Sigmoid colon (tissue), 4 donors: ENCODE measurements around the gene ATP6V1F.

Experiments
- CTCF ChIP-seq, 4 experiments: fragments of 450-650 bp in 3 of 4; fragments of 200-600 bp in 1 of 4; IDR thresholded peaks; one replicate each; pipeline ENCODE4 v1.5.1; 2016 to 2019; ENCODE audit warnings: antibody characterized with exemption in 4 of 4, mild to moderate bottlenecking in 3 of 4, moderate library complexity in 2 of 4
- EP300 ChIP-seq, 4 donors: sonication (generic); formaldehyde crosslinking; IDR thresholded peaks; one replicate each; pipeline ENCODE4 v1.6.1; 2017; ENCODE audit warnings: antibody characterized with exemption in 4 of 4
- POLR2A ChIP-seq, 2 donors: fragments of 450-650 bp; IDR thresholded peaks; one replicate each; pipeline ENCODE4 v1.6.1; 2016; ENCODE audit warnings: antibody characterized with exemption in 2 of 2, mild to moderate bottlenecking in 2 of 2, moderate library complexity in 2 of 2
- POLR2AphosphoS5 ChIP-seq, 4 donors: sonication (generic); formaldehyde crosslinking; IDR thresholded peaks; one replicate each; pipeline ENCODE4 v1.6.1; 2017; ENCODE audit warnings: antibody characterized with exemption in 4 of 4

GRCh38 chr7:128867842-128868623, 5.4 kb downstream of the ATP6V1F start:
- TF ChIP-seq CTCF (IDR thresholded peaks at IDR 0.05): no peak
- no peak for TF ChIP-seq POLR2AphosphoS5 (IDR thresholded peaks at IDR 0.05)
- no peak for TF ChIP-seq POLR2A (IDR thresholded peaks at IDR 0.05)
- no peak for TF ChIP-seq EP300 (IDR thresholded peaks at IDR 0.05)
